HG03095 (cell line): Measurements from ENCODE around the gene PRDX6.
"Not testable (repeated sequence)": the region's sequence is repeated elsewhere in the genome, so short reads cannot be mapped to it uniquely, and the experiment has no call there.

Source experiments
- ATAC-seq: cut with Tn5 transposase; IDR thresholded peaks from one replicate; pipeline ENCODE4 v1.9.1; 2021; ENCODE audit warnings: moderate library complexity; ENCODE audit not compliant: unreplicated experiment

The PRDX6 gene, protein sequence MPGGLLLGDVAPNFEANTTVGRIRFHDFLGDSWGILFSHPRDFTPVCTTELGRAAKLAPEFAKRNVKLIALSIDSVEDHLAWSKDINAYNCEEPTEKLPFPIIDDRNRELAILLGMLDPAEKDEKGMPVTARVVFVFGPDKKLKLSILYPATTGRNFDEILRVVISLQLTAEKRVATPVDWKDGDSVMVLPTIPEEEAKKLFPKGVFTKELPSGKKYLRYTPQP

DNA sequence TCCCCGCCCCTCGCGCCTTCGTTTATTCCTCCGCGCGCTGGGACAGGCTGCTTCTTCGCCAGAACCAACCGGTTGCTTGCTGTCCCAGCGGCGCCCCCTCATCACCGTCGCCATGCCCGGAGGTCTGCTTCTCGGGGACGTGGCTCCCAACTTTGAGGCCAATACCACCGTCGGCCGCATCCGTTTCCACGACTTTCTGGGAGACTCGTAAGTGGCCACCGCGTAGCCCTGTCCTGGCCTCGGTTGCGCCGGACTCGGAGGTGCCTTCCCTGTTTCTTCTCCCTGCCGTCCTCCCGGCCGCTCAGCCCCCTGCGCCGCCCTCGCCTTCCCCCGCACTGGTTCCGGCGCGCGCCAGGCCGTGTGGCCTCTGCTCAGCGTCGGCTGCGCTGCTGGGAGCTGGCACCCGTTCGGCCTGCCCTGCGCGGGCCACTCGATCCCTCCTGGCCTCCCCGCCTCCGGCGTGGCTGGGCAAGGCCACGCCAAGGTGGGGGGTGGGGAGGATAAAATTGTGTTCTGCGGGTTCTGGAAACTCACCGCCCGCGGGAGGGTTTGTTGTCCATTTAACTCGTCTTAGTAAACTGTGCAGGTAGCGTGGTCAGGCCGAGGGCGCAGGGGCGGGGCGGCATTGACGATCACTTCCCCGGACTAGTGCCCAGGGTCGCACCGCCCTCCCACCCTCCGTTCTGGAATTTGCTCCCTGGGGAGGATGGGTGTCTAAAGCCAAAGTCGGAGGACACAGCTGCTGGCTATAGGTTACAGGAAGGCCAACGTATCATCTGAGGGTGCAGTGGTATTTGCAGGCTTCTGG, at the start of gene PRDX6:
Gene PRDX6, plus strand, starts transcription at position 50 of the 808 bp plus-strand sequence. Its CDS starts 63 bp downstream, at position 113.
- ATAC-seq: peak; percentile 52

DNA sequence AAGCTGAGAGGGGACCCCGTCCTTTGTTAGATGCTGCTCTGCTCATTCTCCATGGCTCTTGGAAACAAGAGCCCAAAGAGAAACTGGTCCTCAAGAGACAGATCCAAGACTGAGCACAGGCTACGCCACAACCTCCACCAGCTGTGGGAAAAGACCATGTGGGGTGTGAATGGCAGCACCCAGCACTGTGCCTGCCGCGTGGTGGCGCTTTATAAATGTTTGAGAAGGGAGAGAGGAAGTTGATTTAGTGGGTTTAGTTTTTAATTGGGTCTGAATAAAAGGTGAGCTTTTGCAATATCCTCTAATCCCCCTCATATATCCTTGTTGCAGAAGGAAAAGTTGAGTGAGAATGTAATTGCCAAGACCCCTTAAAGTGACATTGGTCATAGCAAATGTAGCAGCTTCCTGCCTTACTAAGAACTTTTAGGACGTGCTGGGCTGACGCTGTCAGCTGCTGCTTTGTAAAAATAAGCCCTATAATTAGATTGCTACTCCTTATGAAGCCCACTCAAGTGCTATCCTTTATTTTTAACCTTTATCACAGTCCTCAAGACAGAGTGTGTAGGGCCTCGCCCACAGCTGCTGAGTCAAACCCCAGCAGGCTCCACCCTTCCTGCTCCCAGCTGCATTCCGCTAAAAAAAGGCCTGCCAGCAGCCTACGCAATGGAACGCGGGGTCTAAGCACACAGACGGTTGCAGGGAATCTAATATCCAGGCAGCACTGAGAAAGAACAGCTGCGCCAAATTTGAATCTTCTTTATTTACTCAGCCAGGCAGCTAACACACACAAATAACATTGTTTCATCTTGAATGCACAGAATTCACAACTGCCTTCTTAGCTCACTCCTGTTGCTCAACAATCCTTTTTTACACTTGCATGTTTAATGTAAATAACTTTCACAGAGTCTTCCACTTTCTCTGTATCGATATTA, 47.4 kb upstream of the PRDX6 start:
- ATAC-seq: peak; percentile 63

DNA sequence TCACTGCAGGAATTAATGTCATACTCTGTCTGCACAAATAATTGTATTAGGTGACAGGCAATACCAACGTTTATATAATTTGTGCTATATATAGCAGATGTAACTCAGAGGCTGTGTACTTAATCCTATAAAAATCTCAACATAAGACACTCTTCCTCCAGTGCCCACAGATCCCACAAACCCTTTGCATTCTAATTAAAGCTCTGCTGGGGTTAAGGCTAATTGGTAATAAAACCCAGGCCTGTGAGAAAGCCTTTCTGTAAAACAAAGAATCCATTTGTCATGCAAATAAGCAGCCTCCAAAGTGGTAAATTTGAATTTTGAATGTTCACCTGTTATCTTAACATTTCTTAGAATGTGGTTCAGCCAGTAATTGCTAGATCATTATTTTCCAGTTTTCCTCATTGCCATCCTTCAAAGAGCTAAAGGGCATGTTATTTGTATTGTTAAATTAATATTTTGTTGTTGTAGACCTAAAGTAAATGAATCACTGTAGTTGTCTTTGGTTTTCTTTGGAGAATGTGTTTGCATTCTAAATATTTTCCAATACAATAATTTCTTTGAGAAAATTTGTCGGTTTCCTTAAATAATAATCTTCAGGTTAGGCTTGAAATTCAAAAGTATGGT, 46.3 kb upstream of the PRDX6 start:
- ATAC-seq: no peak

DNA sequence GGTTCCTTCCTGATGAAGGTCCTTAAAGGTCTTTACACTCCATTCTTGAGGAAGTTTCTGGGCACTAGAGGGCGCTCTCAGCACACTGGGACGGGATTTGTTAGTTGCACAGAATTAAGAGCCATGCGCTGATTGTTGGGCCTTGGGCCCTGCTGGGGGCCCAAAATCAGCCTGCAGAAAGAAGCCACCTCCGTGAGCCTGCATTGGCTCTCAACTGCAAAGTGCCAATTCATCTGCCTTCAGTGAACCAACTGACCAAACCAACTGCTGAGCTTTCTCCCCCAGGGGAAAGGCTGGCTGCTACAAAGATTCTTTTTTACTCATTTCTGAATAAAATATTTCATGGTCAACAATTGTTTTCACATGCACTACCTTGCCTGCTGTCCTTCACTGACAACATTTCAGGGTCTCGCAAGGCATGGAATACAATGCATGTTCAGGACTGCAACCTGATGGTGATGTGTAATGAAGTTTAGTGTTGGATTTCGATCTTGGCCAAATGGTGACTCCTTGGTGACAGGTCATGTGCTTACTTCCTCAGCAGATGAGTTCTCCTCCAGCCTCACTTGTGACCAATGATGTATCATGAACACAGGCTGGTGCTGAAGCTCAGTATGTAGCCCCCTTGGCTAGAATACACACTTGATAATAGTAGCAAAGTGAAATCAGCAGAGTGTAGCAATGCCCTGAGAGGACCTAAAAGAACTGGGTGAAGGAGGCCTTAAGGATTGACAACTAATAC, 45.7 kb upstream of the PRDX6 start:
- peak; percentile 50 for ATAC-seq

DNA sequence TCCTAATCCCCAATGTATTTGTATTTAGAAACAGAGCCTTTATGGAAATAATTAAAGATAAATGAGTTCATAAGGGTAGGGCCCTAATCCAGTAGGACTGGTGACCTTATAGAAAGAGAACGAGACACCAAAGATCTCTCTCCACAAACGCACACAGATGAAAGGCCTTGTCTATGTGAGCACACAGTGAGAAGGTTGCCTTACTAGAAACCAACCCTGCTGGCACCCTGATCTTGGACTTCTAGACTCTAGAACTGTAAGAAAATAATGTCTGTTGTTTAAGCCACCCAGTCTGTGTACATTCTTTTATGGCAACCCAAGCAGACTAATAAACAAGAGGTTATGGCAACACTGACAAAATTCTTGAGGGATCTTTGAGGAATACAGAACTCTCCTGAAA, 44.8 kb upstream of the PRDX6 start:
- no peak for ATAC-seq

DNA sequence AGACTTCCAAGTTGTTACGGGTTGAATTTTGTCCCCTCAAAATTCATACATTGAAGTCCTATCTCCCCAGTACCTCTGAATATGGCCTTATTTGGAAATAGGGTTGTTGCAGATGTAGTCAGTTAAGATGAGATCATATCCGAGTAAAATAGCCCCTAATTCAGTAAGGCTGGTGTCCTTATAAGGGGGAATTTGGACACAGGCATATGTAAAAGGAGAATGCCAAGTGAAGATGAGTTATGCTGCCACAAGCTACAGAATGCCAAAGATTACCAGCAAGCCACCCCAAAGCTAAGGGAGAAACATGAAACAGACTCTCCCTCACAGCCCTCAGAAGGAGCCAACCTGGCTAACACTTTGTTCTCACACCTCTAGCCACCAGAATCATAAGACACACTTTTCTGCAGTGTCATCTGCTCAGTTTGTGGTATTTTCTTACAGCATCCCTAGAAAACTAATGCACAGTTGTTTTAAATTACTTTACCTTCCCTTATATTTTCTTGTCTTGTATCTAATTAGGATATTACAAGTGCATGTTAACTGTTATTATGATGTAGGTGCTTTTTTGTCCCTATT, 43.3 kb upstream of the PRDX6 start:
- ATAC-seq: no peak

DNA sequence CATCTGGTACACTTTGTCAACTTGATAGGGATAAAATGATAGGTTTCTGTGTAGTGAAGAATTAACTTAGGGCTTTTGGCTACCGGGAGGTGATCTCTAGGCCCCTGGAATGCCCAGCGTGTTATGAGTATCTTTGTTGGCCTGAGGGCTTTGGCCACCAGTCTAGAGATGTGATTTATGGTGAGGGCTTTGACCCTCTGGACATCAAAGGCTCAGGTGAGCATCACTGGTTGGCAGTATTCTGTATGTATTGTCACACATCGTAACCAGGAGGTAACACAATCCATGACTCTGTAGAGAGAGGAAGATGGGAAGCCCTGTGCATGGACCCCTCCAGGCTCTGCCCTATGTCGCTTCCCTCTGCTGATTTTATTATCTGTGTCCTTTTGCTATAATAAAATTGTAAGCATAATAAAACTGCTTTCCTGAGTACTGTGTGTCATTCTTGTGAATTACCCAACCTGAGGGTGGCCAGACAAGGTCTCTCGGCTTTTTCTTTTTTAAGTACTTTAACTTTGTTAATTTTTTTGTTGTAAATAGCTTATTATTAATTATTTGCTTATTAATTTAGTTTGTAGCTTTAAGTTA, 40.2 kb upstream of the PRDX6 start:
- no peak for ATAC-seq

DNA sequence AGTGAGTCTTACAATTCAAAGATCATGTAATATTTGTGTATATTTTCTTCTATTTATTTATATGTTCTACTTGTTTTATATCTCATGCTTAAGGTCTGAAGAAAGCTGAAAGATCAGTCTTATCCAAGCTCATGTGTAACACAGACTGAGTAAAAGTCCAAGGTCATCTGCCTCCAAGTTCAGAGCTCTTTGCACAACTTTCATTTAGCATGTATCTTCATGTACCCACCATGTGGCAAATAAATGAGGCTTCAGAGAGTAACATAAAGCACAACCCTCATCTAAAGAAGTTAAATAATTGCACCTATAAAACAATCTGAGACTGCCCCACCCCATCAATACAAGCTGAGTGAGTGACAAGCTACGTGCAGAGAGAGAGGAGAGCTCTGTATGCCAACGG, 38.5 kb upstream of the PRDX6 start:
- ATAC-seq: no peak

DNA sequence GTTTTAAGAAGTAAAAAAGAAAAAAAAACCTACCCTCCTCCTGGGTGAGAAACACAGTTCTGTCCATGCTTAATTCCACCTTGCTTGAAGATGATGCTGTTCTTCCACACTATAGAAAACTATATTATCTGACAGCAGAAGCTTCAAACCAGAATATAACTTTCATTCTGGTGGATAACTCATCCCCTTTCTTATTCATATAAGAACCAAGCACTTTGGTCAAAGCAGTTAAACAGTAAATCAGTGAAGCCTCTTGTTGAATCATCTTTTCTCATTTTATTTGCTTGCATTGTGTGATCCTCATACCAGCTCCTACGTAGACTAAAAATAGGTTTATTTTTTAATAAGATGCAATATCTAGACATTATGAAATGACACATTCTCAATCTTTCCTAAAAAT, 36.7 kb upstream of the PRDX6 start:
- no peak for ATAC-seq

DNA sequence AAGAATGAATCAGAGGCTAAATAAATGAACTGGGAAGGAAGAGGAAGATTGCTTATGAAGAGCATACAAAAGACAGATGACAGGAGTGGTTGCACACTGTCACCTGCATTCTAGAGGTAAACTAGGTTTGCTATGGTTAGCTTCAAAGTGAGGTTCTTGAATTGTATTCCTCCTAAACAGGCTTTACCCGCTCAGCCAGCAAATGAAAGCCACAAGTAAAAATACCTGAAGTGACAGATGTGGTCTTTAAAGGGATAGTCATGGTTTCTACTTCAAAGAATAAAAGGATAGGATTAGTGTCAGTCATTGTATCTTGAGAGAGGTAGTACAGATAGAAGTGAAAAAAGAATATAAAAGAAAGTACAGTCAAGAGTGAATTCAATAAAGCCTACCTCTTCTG, 32.4 kb upstream of the PRDX6 start:
- ATAC-seq: no peak

DNA sequence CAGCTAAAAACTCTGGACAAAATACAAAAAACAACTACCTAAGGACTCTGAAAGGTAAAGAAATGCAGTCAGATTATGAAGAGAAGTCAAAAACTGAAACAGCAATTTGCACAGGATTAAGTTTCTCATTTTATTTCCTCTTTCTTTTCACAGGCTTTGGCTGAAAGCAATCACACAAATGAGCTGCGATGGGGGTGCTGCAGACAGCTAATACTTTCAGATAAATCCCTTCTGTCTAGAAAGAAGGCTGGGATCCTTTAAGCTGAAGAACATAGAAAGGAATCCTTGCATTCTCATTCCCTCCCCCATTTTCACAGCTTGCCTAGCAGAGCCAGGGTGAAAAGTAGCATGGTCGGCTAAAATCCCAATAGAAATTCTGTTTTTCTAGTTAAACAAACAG, 32.0 kb upstream of the PRDX6 start:
- ATAC-seq: no peak

DNA sequence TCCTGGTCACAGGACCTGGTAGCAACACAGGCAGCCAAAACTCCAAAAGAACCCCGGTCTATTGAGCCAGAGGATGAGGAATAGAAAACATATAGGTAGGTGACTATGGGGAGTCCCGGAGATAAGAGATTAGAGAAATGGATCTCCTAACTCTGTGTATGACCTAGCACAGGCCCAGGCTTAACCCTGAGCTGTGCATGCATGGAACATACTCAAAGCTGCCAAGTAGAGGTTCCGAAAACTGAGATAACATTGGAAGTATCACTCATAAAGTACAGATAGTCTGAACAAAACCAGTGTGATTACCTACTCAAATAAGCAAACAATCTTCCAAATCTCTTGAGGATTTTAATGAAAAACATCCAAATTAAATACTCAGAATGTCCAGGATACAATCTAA, 31.5 kb upstream of the PRDX6 start:
- ATAC-seq: no peak

DNA sequence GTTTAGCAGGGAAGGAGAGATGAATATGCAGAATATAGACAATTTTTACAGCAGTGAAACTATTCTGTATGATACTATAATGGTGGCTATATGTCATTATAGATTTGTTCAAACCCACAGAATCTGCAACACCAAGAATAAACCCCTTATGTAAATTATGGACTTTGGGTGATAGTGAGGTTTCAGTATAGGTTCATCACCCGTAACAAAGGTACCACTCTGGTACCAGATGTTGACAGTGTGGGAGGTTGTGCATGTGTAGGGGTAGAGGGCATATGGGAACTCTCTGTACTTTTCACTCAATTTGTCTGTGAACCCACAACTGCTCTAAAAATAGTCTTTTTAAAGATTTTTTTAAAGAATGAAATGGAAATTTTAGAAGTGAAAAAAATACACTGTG, 29.9 kb upstream of the PRDX6 start:
- ATAC-seq: no peak

DNA sequence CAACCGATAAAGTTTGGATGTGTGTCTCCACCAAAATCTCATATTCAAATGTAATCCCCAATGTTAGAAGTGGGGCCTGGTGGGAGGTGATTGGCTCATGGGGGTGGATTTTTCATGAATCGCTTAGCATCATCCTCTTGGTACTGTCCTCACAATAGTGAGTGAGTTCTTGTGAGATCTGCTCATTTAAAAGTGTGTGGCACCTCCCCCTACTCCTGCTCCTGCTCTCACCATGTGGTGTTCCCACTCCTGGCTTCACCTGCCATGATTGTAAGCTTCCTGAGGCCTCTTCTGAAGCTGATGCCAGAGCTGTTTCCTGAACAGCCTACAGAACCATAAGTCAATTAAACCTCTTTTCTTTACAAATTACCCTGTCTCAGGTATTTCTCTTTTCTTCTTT, 28.2 kb upstream of the PRDX6 start:
- ATAC-seq: no peak

DNA sequence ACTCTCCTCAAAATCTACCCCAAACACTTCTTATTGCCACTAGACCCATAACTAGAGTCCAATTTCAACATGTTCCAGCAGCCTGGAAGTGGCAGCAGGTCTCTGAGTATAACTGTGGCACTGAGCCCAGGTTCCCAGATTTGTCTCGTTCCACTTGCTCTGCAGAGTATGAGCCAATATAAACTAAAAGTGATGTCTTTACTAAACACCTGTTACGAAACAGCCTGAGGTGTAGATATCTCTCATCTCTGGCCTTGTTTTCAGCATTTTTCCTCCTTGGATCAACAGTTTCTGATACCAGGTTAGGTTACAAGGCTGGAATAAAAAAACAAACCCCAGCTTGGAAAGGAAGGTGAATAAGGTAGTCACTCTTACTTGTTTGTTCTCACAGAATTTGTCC, 25.2 kb upstream of the PRDX6 start:
- ATAC-seq: no peak

DNA sequence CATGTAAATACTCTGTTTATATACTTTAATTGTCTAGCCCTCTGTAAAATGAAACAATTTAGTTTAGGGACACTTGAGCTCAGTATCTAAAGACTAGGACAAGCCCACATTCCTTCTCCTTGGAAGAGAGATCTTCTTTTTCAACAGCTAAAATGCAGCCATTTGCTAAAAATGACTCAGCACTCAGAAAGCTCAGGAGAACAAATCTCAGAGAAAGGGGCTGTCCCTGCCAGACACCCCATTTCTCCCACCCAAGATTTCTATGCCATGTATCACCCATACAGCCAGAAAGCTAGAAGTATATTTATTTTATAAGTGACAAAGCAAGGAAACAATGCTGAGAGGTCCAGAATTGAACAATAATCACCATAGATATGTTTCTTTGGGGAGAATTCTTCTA, 23.2 kb upstream of the PRDX6 start:
- no peak for ATAC-seq

DNA sequence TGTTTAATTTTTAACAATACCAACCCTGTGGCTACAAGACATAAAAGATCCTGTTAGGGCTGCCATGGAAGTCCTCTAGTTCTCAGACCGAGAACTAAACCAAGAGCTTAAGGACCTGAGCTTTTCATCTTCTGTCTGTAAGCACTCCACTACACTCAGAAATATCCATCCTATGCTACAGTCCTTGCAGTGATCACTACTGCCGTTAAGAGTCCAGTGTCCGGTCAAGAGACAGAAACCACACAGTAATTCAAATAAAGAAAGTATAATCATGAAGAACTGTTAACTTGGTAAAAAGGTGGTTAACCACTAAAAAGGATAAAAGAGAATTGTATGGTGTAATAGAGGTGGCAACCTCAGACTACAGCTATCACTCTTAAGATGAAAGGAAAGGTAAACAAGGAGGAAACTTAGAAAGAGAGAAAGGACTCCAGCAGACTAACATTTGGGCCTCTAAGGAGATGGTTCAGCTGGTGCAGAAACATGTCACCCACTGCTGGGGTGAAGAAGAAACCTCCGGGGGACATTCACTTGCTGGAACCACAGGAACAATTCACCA, 22.1 kb upstream of the PRDX6 start:
- no peak for ATAC-seq

DNA sequence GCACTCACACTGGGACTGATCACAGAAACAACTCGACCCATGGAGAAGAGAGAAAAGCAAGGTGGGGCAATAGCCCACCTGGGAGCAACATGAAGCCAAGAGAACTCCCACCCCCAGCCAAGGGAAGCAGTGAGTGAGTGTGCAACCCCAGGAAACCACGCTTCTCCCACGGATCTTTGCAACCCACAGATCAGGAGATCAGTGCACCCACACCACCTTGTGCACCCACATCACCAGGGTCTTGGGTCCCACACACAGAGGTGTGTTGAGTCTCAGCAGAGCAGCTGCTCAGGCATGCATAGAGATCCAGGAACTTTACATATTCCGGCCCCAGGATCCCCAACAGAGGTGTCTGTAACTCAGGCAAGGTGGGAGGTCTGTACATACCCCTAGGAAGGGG, 17.2 kb upstream of the PRDX6 start:
- no peak for ATAC-seq

DNA sequence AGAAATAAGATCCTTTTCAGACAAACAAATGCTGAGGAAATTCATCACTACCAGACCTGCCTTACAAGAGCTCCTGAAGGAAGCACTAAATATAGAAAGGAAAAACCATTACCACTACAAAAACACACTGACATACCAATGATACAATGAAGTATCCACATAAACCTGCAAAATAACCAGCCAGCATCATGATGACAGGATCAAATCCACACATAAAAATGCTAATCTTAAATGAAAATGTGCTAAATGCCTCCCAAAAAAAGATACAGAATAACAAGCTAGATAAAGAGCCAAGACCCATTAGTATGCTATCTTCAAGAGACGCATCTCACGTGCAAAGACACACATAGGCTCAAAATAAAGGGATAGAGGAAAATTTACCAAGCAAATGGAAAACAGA, 14.5 kb upstream of the PRDX6 start:
- not testable (repeated sequence) for ATAC-seq
